Calu3 (cell line): ENCODE measurements around the gene CEMIP2. TPM values are rescaled to one million over a fixed set of nuclear protein-coding genes. Genes with fewer than 3 reads are reported as not detected.
A peak's percentile ranks its signal among the peaks of the same experiment; 100 is the strongest.

Experiments used
- BruUV-seq: library from RNA; stranded (reverse); fragments of 400-500 nt; replicated peaks from 2 replicates; lab custom pipeline; 2021; lab: Mats Ljungman, UMichigan
- CTCF ChIA-PET: fragments of 300-600 bp; sonication (Branson Sonifier 250); formaldehyde crosslinking; loops from one replicate; lab custom pipeline; 2022; ENCODE audit warnings: antibody characterized with exemption; lab: Charles Lee
- DNase-seq: peaks from one replicate; pipeline ENCODE4 v3.0.0; 2022
- H3K27ac Mint-ChIP-seq: one replicate; pipeline ENCODE4 v1.8.0; 2022; ENCODE audit warnings: mixed read lengths; ENCODE audit not compliant: unreplicated experiment
- H3K27me3 Mint-ChIP-seq: one replicate; pipeline ENCODE4 v1.8.0; 2022; ENCODE audit warnings: mixed read lengths; ENCODE audit not compliant: unreplicated experiment
- H3K36me3 Mint-ChIP-seq: one replicate; pipeline ENCODE4 v1.8.0; 2022; ENCODE audit warnings: mild to moderate bottlenecking, moderate library complexity, mixed read lengths; ENCODE audit not compliant: insufficient read depth, unreplicated experiment
- H3K4me1 Mint-ChIP-seq: one replicate; pipeline ENCODE4 v1.8.0; 2022; ENCODE audit warnings: mild to moderate bottlenecking, low read depth, mixed read lengths; ENCODE audit not compliant: unreplicated experiment
- H3K4me3 Mint-ChIP-seq: one replicate; pipeline ENCODE4 v1.8.0; 2022; ENCODE audit warnings: mild to moderate bottlenecking, low read depth, moderate library complexity, mixed read lengths; ENCODE audit not compliant: unreplicated experiment
- H3K9me3 Mint-ChIP-seq: one replicate; pipeline ENCODE4 v1.8.0; 2022; ENCODE audit warnings: low read depth, mixed read lengths; ENCODE audit not compliant: unreplicated experiment
- CTCF ChIP-seq: fragments of 200-600 bp; IDR thresholded peaks from one replicate; pipeline ENCODE4 v1.8.0; 2022; ENCODE audit warnings: antibody characterized with exemption; ENCODE audit not compliant: unreplicated experiment
- intact Hi-C: fragments of 100-400 bp; cut with micrococcal nuclease; formaldehyde crosslinking; loops from one replicate; pipeline ENCODE4 v1.10.0; 2022; ENCODE audit not compliant: unreplicated experiment
- total RNA-seq: library from RNA; stranded (reverse); gene quantifications from 2 replicates; pipeline ENCODE4 v1.2.3, GENCODE V29; 2022

Gene CEMIP2
- total RNA-seq, 1 experiment from 2014 or later = 122 TPM

- TF ChIP-seq CTCF = no peak
- DNase-seq = no peak
- CTCF ChIA-PET = interaction anchor here (0.8 kb wide), 1 partner anchor 13 kb away, joined by 3 read pairs; no protein-coding TSS in a partner anchor
- Mint-ChIP-seq H3K4me1 (peaks cover 21% of the 10 kb centered on the region), H3K36me3 (peaks cover 59% of the 10 kb centered on the region), H3K27me3 (no peaks in the 10 kb centered on the region), H3K27ac (peak overlapping the region; percentile 94), H3K4me3 (peak overlapping the region; percentile 97), H3K9me3 (no peaks in the 10 kb centered on the region)
- TSS peak; percentile 34 for BruUV-seq
- intact Hi-C loops = loop anchor here (5.0 to 10.0 kb wide), 2 partner anchors 165 to 482 kb away; no protein-coding TSS in a partner anchor
Measured at GRCh38 chr9:71767163-71767775, 1.0 kb downstream of the CEMIP2 start.

- DNase-seq = no peak
- Mint-ChIP-seq H3K9me3 (no peaks in the 10 kb centered on the region), H3K27me3 (no peaks in the 10 kb centered on the region), H3K4me1 (peaks cover 27% of the 10 kb centered on the region), H3K36me3 (peaks cover 65% of the 10 kb centered on the region), H3K4me3 (peak overlapping the region; percentile 97), H3K27ac (peak overlapping the region; percentile 94)
- CTCF ChIA-PET = interaction anchor here (0.8 kb wide), 1 partner anchor 14 kb away, joined by 3 read pairs; no protein-coding TSS in a partner anchor
- intact Hi-C loops = loop anchor here (5.0 to 10.0 kb wide), 2 partner anchors 164 to 482 kb away; no protein-coding TSS in a partner anchor
- no TSS peak for BruUV-seq
- no peak for TF ChIP-seq CTCF
Measured at GRCh38 chr9:71766663-71767062, 1.6 kb downstream of the CEMIP2 start.

GRCh38 chr9:71765693-71766092 lies 2.6 kb downstream of the CEMIP2 start:
- TF ChIP-seq CTCF = no peak
- Mint-ChIP-seq H3K36me3 (peaks cover 68% of the 10 kb centered on the region), H3K4me3 (peak overlapping the region; percentile 97), H3K27me3 (no peaks in the 10 kb centered on the region), H3K27ac (peak overlapping the region; percentile 94), H3K9me3 (no peaks in the 10 kb centered on the region), H3K4me1 (peaks cover 36% of the 10 kb centered on the region)
- CTCF ChIA-PET = no interaction called here
- DNase-seq = no peak
- BruUV-seq = no TSS peak
- intact Hi-C loops = loop anchor here (5.0 to 10.0 kb wide), 2 partner anchors 163 to 481 kb away; no protein-coding TSS in a partner anchor

- peak overlapping the region; percentile 97 for H3K4me3 Mint-ChIP-seq
- H3K9me3 Mint-ChIP-seq = no peaks in the 10 kb centered on the region
- no TSS peak for BruUV-seq
- peak overlapping the region; percentile 94 for H3K27ac Mint-ChIP-seq
- TF ChIP-seq CTCF = no peak
- intact Hi-C loops = loop anchor here (5.0 to 10.0 kb wide), 4 partner anchors 38 to 480 kb away; no protein-coding TSS in a partner anchor
- H3K4me1 Mint-ChIP-seq = peaks cover 38% of the 10 kb centered on the region
- peaks cover 68% of the 10 kb centered on the region for H3K36me3 Mint-ChIP-seq
- DNase-seq = no peak
- CTCF ChIA-PET = interaction anchor here (0.7 kb wide), 1 partner anchor 42 kb away, joined by 3 read pairs; no protein-coding TSS in a partner anchor
- H3K27me3 Mint-ChIP-seq = no peaks in the 10 kb centered on the region
Measured at GRCh38 chr9:71764891-71765290, 3.4 kb downstream of the CEMIP2 start.
